GM21717 (cell line): ENCODE results near the gene SLC35G2.
A peak's percentile ranks its signal among the peaks of the same experiment; 100 is the strongest.
"Not testable (repeated sequence)": the region's sequence is repeated elsewhere in the genome, so short reads cannot be mapped to it uniquely, and the experiment has no call there.

Source experiments
- ATAC-seq: cut with Tn5 transposase; IDR thresholded peaks from one replicate; pipeline ENCODE4 v1.9.1; 2021; ENCODE audit warnings: mild to moderate bottlenecking, moderate library complexity; ENCODE audit not compliant: unreplicated experiment

Gene SLC35G2

GRCh38 chr3:136818769-136819391 lies at the start of gene SLC35G2:
Gene SLC35G2, plus strand, starts transcription at chr3:136819126. Its CDS starts 35,335 bp downstream, at chr3:136854461.
- no peak for ATAC-seq

GRCh38 chr3:136772709-136773108 lies 46.2 kb upstream of the SLC35G2 start:
- ATAC-seq = no peak

DNA sequence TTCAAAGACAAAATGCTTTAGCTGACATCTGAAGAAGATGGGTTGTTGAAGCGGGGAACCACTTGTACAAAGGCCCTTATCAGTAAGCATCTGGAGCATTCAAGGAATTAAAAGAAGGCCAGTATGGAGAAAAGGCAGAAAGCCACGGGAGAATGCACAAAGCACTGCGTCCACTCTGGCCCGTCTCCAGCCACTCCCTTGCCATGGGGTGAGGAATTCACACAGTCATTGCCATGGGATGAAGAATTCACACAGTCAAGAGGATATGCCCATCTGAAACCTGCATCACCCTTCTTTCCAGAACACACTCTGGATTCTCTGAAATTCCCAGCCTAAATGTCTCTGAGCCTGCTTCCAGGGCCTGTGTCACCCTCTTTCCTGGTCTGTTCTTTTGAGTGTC lies 40.1 kb upstream of the SLC35G2 start:
- no peak for ATAC-seq

GRCh38 chr3:136780741-136781140 lies 38.2 kb upstream of the SLC35G2 start:
- ATAC-seq = no peak

- ATAC-seq = no peak
Observed at GRCh38 chr3:136783708-136784191, 35.2 kb upstream of the SLC35G2 start.

GRCh38 chr3:136787349-136787748 lies 31.6 kb upstream of the SLC35G2 start:
- peak; percentile 84 for ATAC-seq

- no peak for ATAC-seq
Observed at GRCh38 chr3:136788154-136788553, 30.8 kb upstream of the SLC35G2 start.

GRCh38 chr3:136789976-136790375 lies 28.9 kb upstream of the SLC35G2 start:
- no peak for ATAC-seq

- no peak for ATAC-seq
Observed at GRCh38 chr3:136790786-136791185, 28.1 kb upstream of the SLC35G2 start.

GRCh38 chr3:136792556-136793330 lies 26.2 kb upstream of the SLC35G2 start:
- no peak for ATAC-seq

DNA sequence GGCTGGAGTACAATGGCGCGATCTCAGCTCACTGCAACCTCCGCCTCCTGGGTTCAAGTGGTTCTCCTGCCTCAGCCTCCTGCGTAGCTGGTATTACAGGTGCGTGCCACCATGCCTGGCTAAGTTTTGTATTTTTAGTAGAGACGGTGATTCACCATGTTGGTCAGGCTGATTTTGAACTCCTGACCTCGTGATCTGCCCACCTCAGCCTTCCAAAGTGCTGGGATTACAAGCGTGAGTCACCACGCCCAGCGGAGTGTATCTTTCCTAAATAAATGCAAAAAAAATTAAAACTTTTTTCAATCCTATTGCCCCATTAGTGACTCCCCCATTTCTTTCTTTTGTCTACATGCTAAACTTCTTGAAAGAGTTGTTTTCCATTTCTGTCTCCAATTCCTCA lies 17.8 kb upstream of the SLC35G2 start:
- ATAC-seq = not testable (repeated sequence)

- ATAC-seq = no peak
Observed at GRCh38 chr3:136802481-136802996, 16.4 kb upstream of the SLC35G2 start.

DNA sequence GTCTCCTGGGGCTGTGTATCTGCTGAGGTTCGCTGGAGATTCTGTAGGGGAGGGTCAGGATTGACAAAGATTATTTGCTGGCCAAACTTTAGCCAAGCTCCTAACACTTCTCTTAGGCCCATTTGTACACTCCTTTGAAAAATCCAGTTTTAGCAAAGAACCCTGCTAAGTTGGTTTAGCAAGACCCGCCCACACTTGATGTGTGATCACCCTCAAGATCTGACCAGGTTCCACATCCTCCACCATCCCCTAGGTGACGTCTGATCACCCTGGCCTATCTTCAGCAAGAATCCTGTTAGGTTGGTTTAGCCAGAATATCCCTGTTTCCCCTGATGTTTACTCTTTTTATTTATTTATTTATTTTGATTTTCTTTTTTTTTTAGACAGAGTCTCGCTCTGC lies 14.8 kb upstream of the SLC35G2 start:
- ATAC-seq = no peak

GRCh38 chr3:136804813-136805212 lies 14.1 kb upstream of the SLC35G2 start:
- ATAC-seq = no peak

DNA sequence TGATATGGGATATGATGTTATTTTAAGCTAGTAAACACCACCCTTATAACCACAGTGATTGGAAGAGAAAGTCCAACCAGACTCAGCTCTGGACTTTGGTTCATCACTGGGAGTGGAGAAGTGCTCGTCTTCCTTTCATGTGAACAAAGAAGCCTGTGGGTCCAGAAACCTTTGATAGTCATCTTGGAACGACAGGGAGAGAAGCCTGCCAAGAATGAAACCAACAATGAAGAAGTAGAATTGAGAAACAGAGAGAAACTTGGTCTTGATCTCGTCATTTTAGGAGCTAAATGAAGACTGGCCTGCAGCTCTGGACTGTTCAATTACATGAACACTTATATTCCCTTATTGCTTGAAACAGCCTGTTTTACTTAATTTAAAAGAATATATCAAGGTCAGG lies 13.1 kb upstream of the SLC35G2 start:
- ATAC-seq = no peak

- ATAC-seq = no peak
Observed at GRCh38 chr3:136811701-136812100, 7.2 kb upstream of the SLC35G2 start.

DNA sequence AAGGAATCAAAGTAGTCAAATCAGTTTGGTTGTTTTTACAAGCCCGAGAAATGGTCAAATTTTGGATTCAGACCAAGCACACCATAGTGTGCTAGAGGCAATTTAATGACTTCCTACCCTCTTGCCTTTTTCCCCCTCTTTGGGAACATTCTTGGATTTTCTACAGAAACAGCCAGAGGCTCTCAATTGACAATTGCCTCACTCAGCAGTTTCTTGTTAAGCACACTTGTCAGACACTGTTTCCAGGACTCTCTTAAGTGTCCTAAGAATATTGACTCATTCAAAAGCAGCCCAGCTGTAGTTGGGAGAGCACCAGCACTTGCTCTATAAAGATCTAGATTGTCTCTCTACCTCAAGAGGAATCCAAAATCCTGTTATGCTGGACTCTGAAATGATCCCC lies 1.5 kb upstream of the SLC35G2 start:
- ATAC-seq = no peak

- ATAC-seq = no peak
Observed at GRCh38 chr3:136818191-136818768, 646 bp upstream of the SLC35G2 start.

DNA sequence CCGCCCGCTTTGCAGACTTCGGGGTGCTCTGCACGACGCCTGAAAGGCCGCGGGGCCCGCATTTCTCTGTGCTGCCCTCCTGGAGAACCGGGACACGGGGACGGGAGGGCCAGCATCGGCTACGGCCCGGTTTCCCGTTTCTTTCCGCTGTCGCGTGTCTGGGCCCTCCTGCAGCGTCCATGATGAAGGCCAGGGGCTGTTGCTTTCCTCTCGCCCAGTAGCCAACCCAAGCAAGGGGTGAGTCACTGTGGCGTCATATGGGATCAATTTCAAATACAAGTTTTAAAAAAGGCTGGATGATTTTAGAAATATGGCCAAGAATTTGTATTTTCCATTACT lies 435 bp downstream of the SLC35G2 start:
- ATAC-seq = no peak

- no peak for ATAC-seq
Observed at GRCh38 chr3:136819731-136820679, 1.1 kb downstream of the SLC35G2 start.

DNA sequence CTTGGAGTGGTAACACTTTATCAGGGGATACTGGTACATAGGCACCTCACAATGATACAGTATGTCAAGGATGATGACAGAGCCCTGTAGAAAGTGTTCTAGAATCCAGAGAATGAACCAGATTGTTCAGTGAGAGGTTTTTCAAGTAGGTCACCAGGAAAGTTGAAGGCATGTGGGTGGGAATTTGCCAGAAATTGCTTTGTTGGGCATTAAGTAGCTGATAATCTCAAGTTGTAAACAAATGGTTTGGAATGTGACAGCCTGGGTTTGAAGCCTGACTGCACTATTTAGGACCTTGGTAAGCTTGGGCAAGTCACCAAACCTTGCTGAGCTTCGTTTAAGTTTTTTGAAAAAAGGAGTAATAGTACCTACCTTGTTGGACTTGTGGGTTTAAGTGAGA lies 12.5 kb downstream of the SLC35G2 start:
- ATAC-seq = no peak
